Right atrium auricular region (tissue), 2 donors: ENCODE data around the gene KRTAP10-1. TPM values are rescaled to one million over a fixed set of nuclear protein-coding genes. Genes with fewer than 3 reads are reported as not detected.

Experiments
- DNase-seq: peaks from one replicate; pipeline ENCODE4 v3.0.0-alpha.2; 2019; ENCODE audit warnings: low spot score
- H3K27ac ChIP-seq, 2 donors: fragments of 200-600 bp; sonication (generic); 1 replicate in 1 of 2; 2 replicates in 1 of 2; pipeline ENCODE4 v1.5.1; 2016 to 2019
- H3K27me3 ChIP-seq, 2 donors: fragments of 200-600 bp; sonication (generic); one replicate each; pipeline versions ENCODE4 v1.5.1 to v1.6.0; 2017 to 2019
- H3K36me3 ChIP-seq: fragments of 200-600 bp; sonication (generic); one replicate; pipeline ENCODE4 v1.5.1; 2016
- H3K4me1 ChIP-seq, 2 donors: fragments of 200-600 bp; sonication (generic); one replicate each; pipeline versions ENCODE4 v1.5.1 to v1.6.0; 2017 to 2019
- H3K4me3 ChIP-seq, 2 donors: fragments of 200-600 bp; sonication (generic); 1 replicate in 1 of 2; 2 replicates in 1 of 2; pipeline ENCODE4 v1.5.1; 2017 to 2019; ENCODE audit warnings: mild to moderate bottlenecking in 1 of 2, moderate library complexity in 1 of 2
- H3K9me3 ChIP-seq, 2 donors: fragments of 200-600 bp; sonication (generic); one replicate each; pipeline ENCODE4 v1.5.1; 2019
- total RNA-seq, 2 donors: library from RNA; depleted of rRNA; stranded (reverse); fragments of >200 nt; gene quantifications; one replicate each; pipeline ENCODE4 v1.1.0, GENCODE V29; 2016
- TF ChIP-seq, protein P1 (sequence below), 2 donors: fragments of 200-600 bp; sonication (generic); IDR thresholded peaks; one replicate each; pipeline ENCODE4 v1.5.1; 2019; ENCODE audit warnings: antibody characterized with exemption in 2 of 2

The KRTAP10-1 gene
- total RNA-seq, 2 donors from 2014 or later = not detected

GRCh38 chr21:44492567-44493385 is 47.2 kb downstream of the KRTAP10-1 start:
- H3K9me3 ChIP-seq = peaks cover 0 to 16% of the 10 kb centered on the region in 2 donors
- H3K4me3 ChIP-seq = no peak overlapping the region
- H3K4me1 ChIP-seq = peaks cover 0 to 16% of the 10 kb centered on the region in 2 donors
- no peaks in the 10 kb centered on the region for H3K27me3 ChIP-seq
- TF ChIP-seq, protein P1, sequence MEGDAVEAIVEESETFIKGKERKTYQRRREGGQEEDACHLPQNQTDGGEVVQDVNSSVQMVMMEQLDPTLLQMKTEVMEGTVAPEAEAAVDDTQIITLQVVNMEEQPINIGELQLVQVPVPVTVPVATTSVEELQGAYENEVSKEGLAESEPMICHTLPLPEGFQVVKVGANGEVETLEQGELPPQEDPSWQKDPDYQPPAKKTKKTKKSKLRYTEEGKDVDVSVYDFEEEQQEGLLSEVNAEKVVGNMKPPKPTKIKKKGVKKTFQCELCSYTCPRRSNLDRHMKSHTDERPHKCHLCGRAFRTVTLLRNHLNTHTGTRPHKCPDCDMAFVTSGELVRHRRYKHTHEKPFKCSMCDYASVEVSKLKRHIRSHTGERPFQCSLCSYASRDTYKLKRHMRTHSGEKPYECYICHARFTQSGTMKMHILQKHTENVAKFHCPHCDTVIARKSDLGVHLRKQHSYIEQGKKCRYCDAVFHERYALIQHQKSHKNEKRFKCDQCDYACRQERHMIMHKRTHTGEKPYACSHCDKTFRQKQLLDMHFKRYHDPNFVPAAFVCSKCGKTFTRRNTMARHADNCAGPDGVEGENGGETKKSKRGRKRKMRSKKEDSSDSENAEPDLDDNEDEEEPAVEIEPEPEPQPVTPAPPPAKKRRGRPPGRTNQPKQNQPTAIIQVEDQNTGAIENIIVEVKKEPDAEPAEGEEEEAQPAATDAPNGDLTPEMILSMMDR (IDR thresholded peaks at IDR 0.05) = no peak
- no peak overlapping the region for H3K27ac ChIP-seq
- DNase-seq = no peak
- no peaks in the 10 kb centered on the region for H3K36me3 ChIP-seq

GRCh38 chr21:44490816-44491215 is 49.2 kb downstream of the KRTAP10-1 start:
- Histone ChIP-seq H3K9me3 (peaks cover 0 to 16% of the 10 kb centered on the region in 2 donors), H3K36me3 (no peaks in the 10 kb centered on the region), H3K27me3 (no peaks in the 10 kb centered on the region), H3K27ac (no peak overlapping the region), H3K4me3 (no peak overlapping the region), H3K4me1 (no peaks in the 10 kb centered on the region)
- TF ChIP-seq, protein P1 (IDR thresholded peaks at IDR 0.05) = no peak
- DNase-seq = no peak

DNA sequence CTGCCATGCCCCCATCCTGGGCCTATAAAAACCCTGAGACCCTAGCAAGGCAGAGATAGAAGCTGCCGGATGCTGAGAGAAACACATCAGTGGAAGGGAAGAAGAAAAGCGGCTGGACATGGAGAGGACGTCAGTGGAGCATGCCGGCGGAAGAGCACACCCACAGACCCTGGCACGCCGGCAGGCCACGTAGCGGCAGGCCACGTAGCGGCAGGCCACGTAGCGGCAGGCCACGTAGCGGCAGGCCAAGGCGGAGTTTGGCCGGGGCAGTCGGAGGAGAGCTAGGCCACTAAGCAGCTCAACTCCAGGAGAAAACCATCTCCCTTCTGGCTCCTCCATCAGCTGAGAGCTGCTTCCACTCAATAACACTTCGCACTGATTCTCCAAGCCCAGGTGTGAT is 49.6 kb downstream of the KRTAP10-1 start:
- Histone ChIP-seq H3K9me3 (peaks cover 0 to 16% of the 10 kb centered on the region in 2 donors), H3K4me1 (no peaks in the 10 kb centered on the region)

DNA sequence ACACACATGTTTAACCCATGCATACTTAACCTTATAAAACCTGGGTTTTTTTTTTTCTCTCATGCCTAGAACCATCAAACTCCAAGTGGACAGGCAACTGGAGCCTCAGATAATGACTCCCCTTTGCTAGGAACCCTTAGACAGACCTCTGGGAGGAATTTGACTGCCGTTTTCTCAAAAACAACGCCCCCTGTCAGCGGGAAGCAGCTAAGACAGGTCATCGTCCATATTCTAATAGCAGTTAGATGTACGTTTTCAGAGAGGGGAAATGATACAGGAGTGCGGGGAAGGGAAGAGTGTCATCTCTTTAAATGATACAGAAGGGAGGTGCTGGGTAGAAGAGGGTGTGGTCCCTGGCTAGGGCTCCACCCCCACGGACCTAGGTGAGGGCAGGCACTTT is 50.0 kb downstream of the KRTAP10-1 start:
- Histone ChIP-seq H3K9me3 (peaks cover 0 to 16% of the 10 kb centered on the region in 2 donors), H3K27me3 (no peaks in the 10 kb centered on the region), H3K27ac (no peak overlapping the region), H3K4me1 (no peaks in the 10 kb centered on the region), H3K4me3 (no peak overlapping the region), H3K36me3 (no peaks in the 10 kb centered on the region)
- TF ChIP-seq, protein P1 (IDR thresholded peaks at IDR 0.05) = no peak
- DNase-seq = no peak

More for the DNA sequence above, 49.6 kb downstream of the KRTAP10-1 start:
- TF ChIP-seq, protein P1 (IDR thresholded peaks at IDR 0.05) = no peak
- Histone ChIP-seq H3K27me3 (no peaks in the 10 kb centered on the region), H3K27ac (no peak overlapping the region), H3K36me3 (no peaks in the 10 kb centered on the region), H3K4me3 (no peak overlapping the region)
- DNase-seq = no peak

Other genes with a start within 250 kb of the KRTAP10-1 start
- gene PFKL, start 240.1 kb downstream of the KRTAP10-1 start, total RNA-seq = 10 to 100 TPM; 28.0 to 45.7 TPM
- 10 to 100 TPM; 21.4 to 23.2 TPM for gene CFAP410, start 200.8 kb downstream of the KRTAP10-1 start, total RNA-seq
- gene TRPM2, start 186.6 kb downstream of the KRTAP10-1 start, total RNA-seq = under 1 TPM; 0.75 to 0.89 TPM
- gene LRRC3, start 84.7 kb downstream of the KRTAP10-1 start, total RNA-seq = 1 to 10 TPM; 1.1 to 1.7 TPM
- not detected for gene KRTAP10-2, start 11.3 kb upstream of the KRTAP10-1 start, total RNA-seq
- gene KRTAP10-3, start 18.6 kb upstream of the KRTAP10-1 start, total RNA-seq = not detected
- gene KRTAP10-4, start 33.5 kb upstream of the KRTAP10-1 start, total RNA-seq = not detected
- not detected for gene KRTAP10-5, start 40.4 kb upstream of the KRTAP10-1 start, total RNA-seq
- gene KRTAP10-6, start 52.3 kb upstream of the KRTAP10-1 start, total RNA-seq = not detected
- gene KRTAP10-7, start 60.4 kb upstream of the KRTAP10-1 start, total RNA-seq = not detected
- gene KRTAP10-8, start 71.9 kb upstream of the KRTAP10-1 start, total RNA-seq = not detected
- gene KRTAP10-9, start 86.9 kb upstream of the KRTAP10-1 start, total RNA-seq = not detected
- not detected for gene KRTAP10-10, start 97.2 kb upstream of the KRTAP10-1 start, total RNA-seq
- gene KRTAP10-11, start 106.2 kb upstream of the KRTAP10-1 start, total RNA-seq = not detected
- not detected for gene KRTAP12-4, start 114.5 kb upstream of the KRTAP10-1 start, total RNA-seq
- gene KRTAP12-3, start 117.7 kb upstream of the KRTAP10-1 start, total RNA-seq = not detected
- gene KRTAP12-2, start 126.7 kb upstream of the KRTAP10-1 start, total RNA-seq = not detected
- not detected for gene KRTAP12-1, start 142.0 kb upstream of the KRTAP10-1 start, total RNA-seq
- gene KRTAP10-12, start 157.0 kb upstream of the KRTAP10-1 start, total RNA-seq = not detected
- not detected for gene TSPEAR, start 171.4 kb upstream of the KRTAP10-1 start, total RNA-seq